Measurements from ENCODE around the gene SMIM1. TPM values are rescaled to one million over a fixed set of nuclear protein-coding genes. Genes with fewer than 3 reads are reported as not detected.

Gene SMIM1
- total RNA-seq, 1 experiment from 2014 or later: 7.1 TPM

DNA sequence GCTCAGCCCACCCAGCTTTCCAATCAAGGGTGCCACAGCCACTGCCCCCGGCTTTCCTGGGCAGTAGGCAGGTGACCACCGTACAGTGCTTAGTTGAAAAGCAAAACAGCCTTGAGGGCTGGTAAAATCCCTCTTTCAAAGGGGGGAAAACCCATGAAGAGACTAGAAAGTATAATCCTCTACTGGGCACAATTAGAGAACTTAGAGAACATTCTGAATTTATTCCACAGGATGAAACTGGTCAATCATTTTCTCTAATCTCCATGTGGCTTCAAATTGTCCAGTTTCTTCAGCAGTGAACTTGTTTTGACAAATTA is 39.0 kb downstream of the SMIM1 start:
- no peak for DNase-seq
- no peaks in the 10 kb centered on the region for H3K27me3 Mint-ChIP-seq (ENCODE audit: insufficient read depth, unreplicated experiment)
- H3K9me3 ChIP-seq: no peaks in the 10 kb centered on the region; the same call in 1 of the 2 replicates
- peaks cover 10% of the 10 kb centered on the region for H3K9me3 Mint-ChIP-seq (ENCODE audit: unreplicated experiment)
- intact Hi-C loops (cut with micrococcal nuclease; ENCODE audit: unreplicated experiment): no loop called here
- H3K4me1 Mint-ChIP-seq (ENCODE audit: low read depth, unreplicated experiment): no peaks in the 10 kb centered on the region
- POLR2A ChIA-PET: no interaction called here
- H3K4me1 ChIP-seq: no peaks in the 10 kb centered on the region
- no peak overlapping the region for H3K27ac Mint-ChIP-seq (ENCODE audit: unreplicated experiment)
- CTCF ChIA-PET: no interaction called here
- no peak overlapping the region for H3K4me3 ChIP-seq (ENCODE audit: low read depth, low read length)
- TF ChIP-seq, protein P1, sequence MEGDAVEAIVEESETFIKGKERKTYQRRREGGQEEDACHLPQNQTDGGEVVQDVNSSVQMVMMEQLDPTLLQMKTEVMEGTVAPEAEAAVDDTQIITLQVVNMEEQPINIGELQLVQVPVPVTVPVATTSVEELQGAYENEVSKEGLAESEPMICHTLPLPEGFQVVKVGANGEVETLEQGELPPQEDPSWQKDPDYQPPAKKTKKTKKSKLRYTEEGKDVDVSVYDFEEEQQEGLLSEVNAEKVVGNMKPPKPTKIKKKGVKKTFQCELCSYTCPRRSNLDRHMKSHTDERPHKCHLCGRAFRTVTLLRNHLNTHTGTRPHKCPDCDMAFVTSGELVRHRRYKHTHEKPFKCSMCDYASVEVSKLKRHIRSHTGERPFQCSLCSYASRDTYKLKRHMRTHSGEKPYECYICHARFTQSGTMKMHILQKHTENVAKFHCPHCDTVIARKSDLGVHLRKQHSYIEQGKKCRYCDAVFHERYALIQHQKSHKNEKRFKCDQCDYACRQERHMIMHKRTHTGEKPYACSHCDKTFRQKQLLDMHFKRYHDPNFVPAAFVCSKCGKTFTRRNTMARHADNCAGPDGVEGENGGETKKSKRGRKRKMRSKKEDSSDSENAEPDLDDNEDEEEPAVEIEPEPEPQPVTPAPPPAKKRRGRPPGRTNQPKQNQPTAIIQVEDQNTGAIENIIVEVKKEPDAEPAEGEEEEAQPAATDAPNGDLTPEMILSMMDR (IDR thresholded peaks at IDR 0.05; ENCODE audit: insufficient read depth in 1 of 2, low read depth in 1 of 2, low read length in 1 of 2, severe bottlenecking in 1 of 2, unreplicated experiment in 1 of 2): no peak
- no peaks in the 10 kb centered on the region for H3K27me3 ChIP-seq (replicated peaks; ENCODE audit: control insufficient read depth, insufficient read depth, low read length)
- no TSS peak for BruUV-seq (replicated peaks)
- no peaks in the 10 kb centered on the region for H3K36me3 ChIP-seq (ENCODE audit: control insufficient read depth, insufficient read depth, low read length)
- H3K36me3 Mint-ChIP-seq (ENCODE audit: insufficient read depth, unreplicated experiment): no peaks in the 10 kb centered on the region
- H3K4me3 Mint-ChIP-seq (ENCODE audit: unreplicated experiment): no peak overlapping the region

DNA sequence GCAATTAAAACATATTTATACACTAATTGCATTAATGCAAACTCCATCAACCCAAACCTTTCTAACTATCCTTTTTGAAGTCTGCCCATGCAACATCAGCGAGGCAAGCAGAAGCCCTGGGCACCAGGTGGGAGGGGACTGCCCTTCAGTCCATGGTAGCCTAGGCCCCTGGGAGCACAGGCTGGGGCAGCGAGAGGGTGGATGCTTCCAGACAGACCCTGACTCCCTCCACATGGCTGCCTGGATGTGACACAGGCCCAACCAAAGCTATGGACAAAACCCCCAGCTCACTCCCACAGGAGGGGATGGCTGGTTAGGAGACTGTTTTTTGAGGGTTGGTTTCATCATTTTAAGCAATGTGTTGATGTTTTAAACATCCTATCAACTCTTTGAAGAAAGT is 41.5 kb downstream of the SMIM1 start:
- POLR2A ChIA-PET: no interaction called here
- no peaks in the 10 kb centered on the region for H3K9me3 ChIP-seq
- TF ChIP-seq, protein P1 (IDR thresholded peaks at IDR 0.05; ENCODE audit: insufficient read depth in 1 of 2, low read depth in 1 of 2, low read length in 1 of 2, severe bottlenecking in 1 of 2, unreplicated experiment in 1 of 2): no peak
- Mint-ChIP-seq H3K4me3 (ENCODE audit: unreplicated experiment) (no peak overlapping the region), H3K27me3 (ENCODE audit: insufficient read depth, unreplicated experiment) (no peaks in the 10 kb centered on the region), H3K4me1 (ENCODE audit: low read depth, unreplicated experiment) (no peaks in the 10 kb centered on the region), H3K36me3 (ENCODE audit: insufficient read depth, unreplicated experiment) (no peaks in the 10 kb centered on the region), H3K27ac (ENCODE audit: unreplicated experiment) (no peak overlapping the region), H3K9me3 (ENCODE audit: unreplicated experiment) (no peaks in the 10 kb centered on the region)
- H3K27me3 ChIP-seq (replicated peaks; ENCODE audit: control insufficient read depth, insufficient read depth, low read length): no peaks in the 10 kb centered on the region
- no peaks in the 10 kb centered on the region for H3K4me1 ChIP-seq
- no peak for DNase-seq
- BruUV-seq (replicated peaks): no TSS peak
- no peak overlapping the region for H3K4me3 ChIP-seq (ENCODE audit: low read depth, low read length)
- intact Hi-C loops (cut with micrococcal nuclease; ENCODE audit: unreplicated experiment): no loop called here
- CTCF ChIA-PET: no interaction called here
- no peaks in the 10 kb centered on the region for H3K36me3 ChIP-seq (ENCODE audit: control insufficient read depth, insufficient read depth, low read length)

DNA sequence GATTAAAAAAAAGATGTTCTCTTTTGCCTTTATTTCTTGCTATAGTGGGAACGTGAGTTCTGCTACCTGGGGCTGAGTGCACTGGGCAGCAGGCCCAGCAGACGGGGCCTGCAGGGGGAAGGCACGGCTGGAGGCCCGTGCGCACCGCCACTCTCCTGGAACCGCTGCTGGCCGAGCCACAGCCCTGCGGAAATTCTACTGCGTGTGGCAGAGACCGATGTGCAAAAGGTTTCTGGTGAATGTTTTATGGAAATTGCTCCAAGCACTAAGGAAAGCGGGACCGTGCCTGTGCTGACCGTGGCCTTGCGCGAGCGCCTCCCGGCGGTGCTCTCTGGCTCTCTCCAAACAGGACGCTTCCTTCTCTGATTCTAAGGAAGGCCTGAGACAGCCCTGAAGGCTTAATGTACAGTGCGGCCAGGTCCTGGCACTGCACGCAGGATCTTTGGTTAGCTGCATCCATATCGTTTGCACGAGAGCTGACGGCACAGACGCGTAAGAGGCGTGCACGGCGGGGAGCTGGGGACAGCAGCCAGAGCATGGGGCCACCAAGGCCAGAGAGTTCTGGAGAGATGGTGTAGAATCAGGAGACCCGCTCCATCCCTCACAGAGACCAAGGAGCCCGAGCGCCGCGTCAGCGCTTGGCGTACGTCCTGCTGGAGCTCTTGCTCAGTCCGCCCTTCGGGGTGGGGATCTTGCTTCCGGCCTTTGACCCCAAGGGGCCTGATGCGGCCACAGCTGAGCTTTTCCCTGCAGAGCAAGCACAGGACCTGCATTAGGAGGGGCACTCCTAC is 42.4 kb downstream of the SMIM1 start:
- Histone ChIP-seq H3K27me3 (replicated peaks; ENCODE audit: control insufficient read depth, insufficient read depth, low read length) (no peaks in the 10 kb centered on the region), H3K9me3 (no peaks in the 10 kb centered on the region), H3K4me1 (no peaks in the 10 kb centered on the region), H3K36me3 (ENCODE audit: control insufficient read depth, insufficient read depth, low read length) (no peaks in the 10 kb centered on the region), H3K4me3 (ENCODE audit: low read depth, low read length) (no peak overlapping the region)
- no TSS peak for BruUV-seq (replicated peaks)
- POLR2A ChIA-PET: no interaction called here
- H3K36me3 Mint-ChIP-seq (ENCODE audit: insufficient read depth, unreplicated experiment): peaks cover 6% of the 10 kb centered on the region
- intact Hi-C loops (cut with micrococcal nuclease; ENCODE audit: unreplicated experiment): no loop called here
- DNase-seq: no peak
- no peaks in the 10 kb centered on the region for H3K9me3 Mint-ChIP-seq (ENCODE audit: unreplicated experiment)
- no peak overlapping the region for H3K27ac Mint-ChIP-seq (ENCODE audit: unreplicated experiment)
- no peaks in the 10 kb centered on the region for H3K27me3 Mint-ChIP-seq (ENCODE audit: insufficient read depth, unreplicated experiment)
- no peaks in the 10 kb centered on the region for H3K4me1 Mint-ChIP-seq (ENCODE audit: low read depth, unreplicated experiment)
- H3K4me3 Mint-ChIP-seq (ENCODE audit: unreplicated experiment): no peak overlapping the region
- CTCF ChIA-PET: no interaction called here
- TF ChIP-seq, protein P1 (IDR thresholded peaks at IDR 0.05; ENCODE audit: insufficient read depth in 1 of 2, low read depth in 1 of 2, low read length in 1 of 2, severe bottlenecking in 1 of 2, unreplicated experiment in 1 of 2): no peak
